OCI-LY7 (cell line): ENCODE results near the gene FHDC1.

Source experiments
- EZH2phosphoT487 ChIP-seq: fragments of 200-600 bp; sonication (generic); IDR thresholded peaks from 2 replicates; pipeline ENCODE4 v1.6.1; 2018; ENCODE audit warnings: low read depth, borderline replicate concordance, mild to moderate bottlenecking, mixed run types, antibody characterized with exemption, low read length, moderate library complexity, mixed read lengths
- TF ChIP-seq, protein P1 (sequence below): fragments of 200-600 bp; sonication (generic); conservative IDR thresholded peaks from 2 replicates; pipeline ENCODE4 v1.5.1; 2014; ENCODE audit warnings: mild to moderate bottlenecking, antibody characterized with exemption, low read length, moderate library complexity, mixed read lengths

- TF ChIP-seq, protein P1, sequence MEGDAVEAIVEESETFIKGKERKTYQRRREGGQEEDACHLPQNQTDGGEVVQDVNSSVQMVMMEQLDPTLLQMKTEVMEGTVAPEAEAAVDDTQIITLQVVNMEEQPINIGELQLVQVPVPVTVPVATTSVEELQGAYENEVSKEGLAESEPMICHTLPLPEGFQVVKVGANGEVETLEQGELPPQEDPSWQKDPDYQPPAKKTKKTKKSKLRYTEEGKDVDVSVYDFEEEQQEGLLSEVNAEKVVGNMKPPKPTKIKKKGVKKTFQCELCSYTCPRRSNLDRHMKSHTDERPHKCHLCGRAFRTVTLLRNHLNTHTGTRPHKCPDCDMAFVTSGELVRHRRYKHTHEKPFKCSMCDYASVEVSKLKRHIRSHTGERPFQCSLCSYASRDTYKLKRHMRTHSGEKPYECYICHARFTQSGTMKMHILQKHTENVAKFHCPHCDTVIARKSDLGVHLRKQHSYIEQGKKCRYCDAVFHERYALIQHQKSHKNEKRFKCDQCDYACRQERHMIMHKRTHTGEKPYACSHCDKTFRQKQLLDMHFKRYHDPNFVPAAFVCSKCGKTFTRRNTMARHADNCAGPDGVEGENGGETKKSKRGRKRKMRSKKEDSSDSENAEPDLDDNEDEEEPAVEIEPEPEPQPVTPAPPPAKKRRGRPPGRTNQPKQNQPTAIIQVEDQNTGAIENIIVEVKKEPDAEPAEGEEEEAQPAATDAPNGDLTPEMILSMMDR, result no peak
- no peak for TF ChIP-seq EZH2phosphoT487
Measured at GRCh38 chr4:152947311-152947710, 11.2 kb downstream of the FHDC1 start.
